HG02588 (cell line): ENCODE data around the gene ARIH2.

Source experiments
- ATAC-seq: cut with Tn5 transposase; IDR thresholded peaks from one replicate; pipeline ENCODE4 v1.9.1; 2021; ENCODE audit warnings: mild to moderate bottlenecking, moderate library complexity; ENCODE audit not compliant: unreplicated experiment

ARIH2 gene

DNA sequence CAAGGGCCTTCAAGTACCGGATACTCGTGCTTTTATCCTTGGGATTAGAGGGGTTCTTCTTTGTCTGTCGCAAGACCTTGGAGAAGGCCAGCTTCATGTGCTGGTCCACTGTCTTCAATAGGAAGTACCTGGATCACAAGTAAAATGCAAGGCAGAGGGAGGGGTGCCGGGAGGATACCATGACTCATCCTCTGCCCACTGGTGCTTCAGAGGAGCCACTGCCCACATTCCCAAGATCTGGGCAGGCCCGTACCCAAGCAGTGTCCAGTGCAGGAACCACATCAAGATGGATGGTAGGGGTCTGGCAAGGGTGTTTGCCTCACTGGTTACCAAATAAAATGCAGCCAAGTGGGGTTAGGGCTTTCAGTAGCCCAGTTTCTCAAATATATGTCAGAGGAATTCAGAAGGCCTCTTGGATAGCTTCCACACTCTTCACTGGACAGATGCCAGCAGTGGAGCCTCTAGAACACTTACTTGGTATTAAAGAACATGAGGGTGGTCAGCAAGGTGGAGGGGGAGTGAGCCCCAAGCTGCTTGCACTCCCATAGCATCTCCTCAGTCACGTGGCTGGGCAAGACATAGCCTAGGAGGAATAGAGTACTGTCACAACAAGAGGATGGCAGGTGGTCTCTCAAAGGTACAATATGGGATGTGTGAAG lies 114.1 kb downstream of the ARIH2 start:
- no peak for ATAC-seq

DNA sequence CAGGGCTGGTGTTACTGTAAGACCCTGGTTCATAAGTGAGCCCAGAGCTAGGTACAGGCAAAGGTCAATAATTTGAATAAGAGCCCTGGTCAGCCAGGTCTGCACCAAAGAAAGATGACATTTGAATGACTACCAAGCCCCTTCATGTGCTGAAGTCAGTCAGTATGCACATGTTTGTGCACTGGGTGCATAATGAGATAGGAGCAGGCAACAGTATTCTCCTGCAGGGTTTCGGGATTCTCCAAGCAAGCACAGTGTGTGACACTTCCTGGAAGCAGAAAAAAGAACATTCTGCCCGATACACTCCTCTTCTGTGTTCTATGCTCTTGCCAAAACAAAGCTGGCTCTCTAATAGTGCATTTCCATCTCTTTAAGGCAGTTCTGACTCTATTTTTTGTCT lies 116.0 kb downstream of the ARIH2 start:
- ATAC-seq = no peak

DNA sequence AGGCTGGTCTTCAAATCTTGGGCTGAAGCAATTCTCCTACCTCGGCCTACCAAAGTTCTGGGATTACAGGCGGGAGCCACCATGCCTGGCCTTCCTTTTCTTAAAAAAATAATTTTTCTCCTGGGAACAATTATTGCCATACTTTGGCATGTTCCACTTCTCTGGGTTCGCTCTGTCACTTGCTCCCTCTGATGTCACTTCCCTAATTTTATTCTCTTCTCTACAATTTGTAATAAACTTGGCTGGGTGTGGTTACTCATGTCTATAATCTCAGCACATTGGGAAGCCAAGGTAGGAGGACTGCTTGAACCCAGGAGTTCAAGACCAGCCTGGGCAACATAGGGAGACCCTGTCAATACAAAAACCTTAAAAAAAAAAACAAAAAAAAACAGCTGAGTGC lies 116.6 kb downstream of the ARIH2 start:
- no peak for ATAC-seq
